ENCODE measurements around the gene TBCC. TPM values are rescaled to one million over a fixed set of nuclear protein-coding genes. Genes with fewer than 3 reads are reported as not detected.

TBCC gene
- total RNA-seq, 1 donor from 2014 or later = 28.4 TPM

GRCh38 chr6:42761287-42762067, 15.6 kb upstream of the TBCC start:
- no peak for DNase-seq (ENCODE audit: low spot score, unreplicated experiment)
- Mint-ChIP-seq H3K4me1 (ENCODE audit: low read depth) (no peaks in the 10 kb centered on the region), H3K36me3 (ENCODE audit: insufficient read depth) (peaks cover 2% of the 10 kb centered on the region), H3K4me3 (ENCODE audit: low read depth) (no peak overlapping the region), H3K27me3 (no peaks in the 10 kb centered on the region), H3K9me3 (ENCODE audit: low read depth) (no peaks in the 10 kb centered on the region), H3K27ac (no peak overlapping the region)
- TF ChIP-seq CTCF (IDR thresholded peaks at IDR 0.05; ENCODE audit: unreplicated experiment) = no peak

GRCh38 chr6:42758756-42759430, 13.0 kb upstream of the TBCC start:
- Mint-ChIP-seq H3K9me3 (ENCODE audit: low read depth) (no peaks in the 10 kb centered on the region), H3K27ac (no peak overlapping the region), H3K36me3 (ENCODE audit: insufficient read depth) (no peaks in the 10 kb centered on the region), H3K4me1 (ENCODE audit: low read depth) (no peaks in the 10 kb centered on the region), H3K4me3 (ENCODE audit: low read depth) (no peak overlapping the region), H3K27me3 (no peaks in the 10 kb centered on the region)
- TF ChIP-seq CTCF (IDR thresholded peaks at IDR 0.05; ENCODE audit: unreplicated experiment) = no peak
- no peak for DNase-seq (ENCODE audit: low spot score, unreplicated experiment)

- no peaks in the 10 kb centered on the region for H3K4me1 Mint-ChIP-seq (ENCODE audit: low read depth)
- H3K4me3 Mint-ChIP-seq (ENCODE audit: low read depth) = no peak overlapping the region
- no peaks in the 10 kb centered on the region for H3K27me3 Mint-ChIP-seq
- H3K9me3 Mint-ChIP-seq (ENCODE audit: low read depth) = no peaks in the 10 kb centered on the region
- no peak for DNase-seq (ENCODE audit: low spot score, unreplicated experiment)
- peaks cover 2% of the 10 kb centered on the region for H3K36me3 Mint-ChIP-seq (ENCODE audit: insufficient read depth)
- no peak overlapping the region for H3K27ac Mint-ChIP-seq
- no peak for TF ChIP-seq CTCF (IDR thresholded peaks at IDR 0.05; ENCODE audit: unreplicated experiment)
Observed at GRCh38 chr6:42756722-42757121, 10.8 kb upstream of the TBCC start.

- no peak for DNase-seq (ENCODE audit: low spot score, unreplicated experiment)
- Mint-ChIP-seq H3K9me3 (ENCODE audit: low read depth) (no peaks in the 10 kb centered on the region), H3K27ac (no peak overlapping the region), H3K4me1 (ENCODE audit: low read depth) (no peaks in the 10 kb centered on the region), H3K4me3 (ENCODE audit: low read depth) (no peak overlapping the region), H3K36me3 (ENCODE audit: insufficient read depth) (peaks cover 2% of the 10 kb centered on the region), H3K27me3 (no peaks in the 10 kb centered on the region)
- TF ChIP-seq CTCF (IDR thresholded peaks at IDR 0.05; ENCODE audit: unreplicated experiment) = no peak
Observed at GRCh38 chr6:42754759-42755158, 8.9 kb upstream of the TBCC start.

GRCh38 chr6:42751055-42751454, 5.2 kb upstream of the TBCC start:
- Mint-ChIP-seq H3K9me3 (ENCODE audit: low read depth) (no peaks in the 10 kb centered on the region), H3K27me3 (no peaks in the 10 kb centered on the region), H3K36me3 (ENCODE audit: insufficient read depth) (peaks cover 2% of the 10 kb centered on the region), H3K4me3 (ENCODE audit: low read depth) (no peak overlapping the region), H3K4me1 (ENCODE audit: low read depth) (peaks cover 10% of the 10 kb centered on the region), H3K27ac (no peak overlapping the region)
- no peak for DNase-seq (ENCODE audit: low spot score, unreplicated experiment)
- no peak for TF ChIP-seq CTCF (IDR thresholded peaks at IDR 0.05; ENCODE audit: unreplicated experiment)

Measured in progenitor cell of endocrine pancreas (in vitro differentiated cells).